Measurements from ENCODE around the gene HNRNPA0.

The HNRNPA0 gene

DNA sequence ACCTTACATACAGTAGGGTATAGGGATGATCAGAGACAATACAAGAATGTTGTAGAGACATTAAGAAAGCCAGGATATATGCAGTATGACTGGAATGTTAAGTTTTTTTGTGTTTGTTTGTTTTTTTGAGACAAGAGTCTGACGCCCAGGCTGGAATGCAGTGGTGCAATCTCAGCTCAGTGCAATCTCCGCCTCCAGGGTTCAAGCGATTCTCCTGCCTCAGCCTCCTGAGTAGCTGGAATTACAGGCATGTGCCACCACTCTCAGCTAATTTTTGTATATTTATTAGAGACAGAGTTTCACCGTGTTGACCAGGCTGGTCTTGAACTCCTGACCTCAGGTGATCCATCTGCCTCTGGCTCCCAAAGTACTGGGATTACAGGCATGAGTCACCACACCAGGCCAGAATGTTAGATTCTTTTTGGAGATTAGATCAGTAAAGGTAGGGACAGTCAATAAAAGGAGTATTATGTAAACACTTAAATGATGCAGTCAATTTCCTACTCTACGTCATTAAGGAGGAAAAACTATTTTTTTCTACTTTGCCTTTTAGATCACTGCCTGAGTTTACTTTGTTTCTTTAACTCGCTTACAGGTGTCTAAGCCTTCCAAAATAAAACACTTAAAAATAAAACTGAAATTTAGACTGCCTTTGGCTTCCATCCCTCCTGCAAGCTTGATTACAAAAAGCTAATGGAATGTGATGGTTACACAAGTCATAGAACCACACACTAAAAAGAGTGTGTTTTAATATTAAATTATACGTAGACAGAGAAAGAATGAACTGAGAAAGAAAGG lies 6.8 kb upstream of the HNRNPA0 start:
- TF ChIP-seq, protein P1, sequence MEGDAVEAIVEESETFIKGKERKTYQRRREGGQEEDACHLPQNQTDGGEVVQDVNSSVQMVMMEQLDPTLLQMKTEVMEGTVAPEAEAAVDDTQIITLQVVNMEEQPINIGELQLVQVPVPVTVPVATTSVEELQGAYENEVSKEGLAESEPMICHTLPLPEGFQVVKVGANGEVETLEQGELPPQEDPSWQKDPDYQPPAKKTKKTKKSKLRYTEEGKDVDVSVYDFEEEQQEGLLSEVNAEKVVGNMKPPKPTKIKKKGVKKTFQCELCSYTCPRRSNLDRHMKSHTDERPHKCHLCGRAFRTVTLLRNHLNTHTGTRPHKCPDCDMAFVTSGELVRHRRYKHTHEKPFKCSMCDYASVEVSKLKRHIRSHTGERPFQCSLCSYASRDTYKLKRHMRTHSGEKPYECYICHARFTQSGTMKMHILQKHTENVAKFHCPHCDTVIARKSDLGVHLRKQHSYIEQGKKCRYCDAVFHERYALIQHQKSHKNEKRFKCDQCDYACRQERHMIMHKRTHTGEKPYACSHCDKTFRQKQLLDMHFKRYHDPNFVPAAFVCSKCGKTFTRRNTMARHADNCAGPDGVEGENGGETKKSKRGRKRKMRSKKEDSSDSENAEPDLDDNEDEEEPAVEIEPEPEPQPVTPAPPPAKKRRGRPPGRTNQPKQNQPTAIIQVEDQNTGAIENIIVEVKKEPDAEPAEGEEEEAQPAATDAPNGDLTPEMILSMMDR (IDR thresholded peaks at IDR 0.05; ENCODE audit: low read length, missing control alignments): no peak
- no peak for DNase-seq (ENCODE audit: low read depth)
- no peak overlapping the region for H3K4me3 ChIP-seq (replicated peaks; ENCODE audit: low read depth, low read length)

DNA sequence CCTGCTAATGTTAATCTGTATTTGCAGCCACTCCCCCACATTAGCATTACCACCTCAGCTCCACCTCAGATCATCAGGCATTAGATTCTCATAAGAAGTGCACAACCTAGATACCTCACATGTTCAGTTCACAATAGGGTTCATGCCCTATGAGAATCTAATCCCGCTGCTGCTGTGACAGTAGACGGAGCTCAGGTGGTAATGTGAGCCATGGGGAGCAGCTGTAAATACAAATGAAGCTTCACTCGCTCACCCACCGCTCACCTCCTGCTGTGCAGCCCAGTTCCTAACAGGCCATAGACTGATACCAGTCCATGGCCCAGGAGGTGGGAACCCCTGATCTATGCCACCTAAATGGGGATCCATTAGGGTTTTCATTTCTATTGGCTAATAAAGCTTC lies 6.1 kb upstream of the HNRNPA0 start:
- TF ChIP-seq, protein P1 (IDR thresholded peaks at IDR 0.05; ENCODE audit: low read length, missing control alignments): no peak
- DNase-seq (ENCODE audit: low read depth): no peak
- no peak overlapping the region for H3K4me3 ChIP-seq (replicated peaks; ENCODE audit: low read depth, low read length)

GRCh38 chr5:137758715-137759306 lies 4.6 kb upstream of the HNRNPA0 start:
- H3K4me3 ChIP-seq (replicated peaks; ENCODE audit: low read depth, low read length): no peak overlapping the region
- TF ChIP-seq, protein P1 (IDR thresholded peaks at IDR 0.05; ENCODE audit: low read length, missing control alignments): no peak
- DNase-seq (ENCODE audit: low read depth): peak; percentile 30

DNA sequence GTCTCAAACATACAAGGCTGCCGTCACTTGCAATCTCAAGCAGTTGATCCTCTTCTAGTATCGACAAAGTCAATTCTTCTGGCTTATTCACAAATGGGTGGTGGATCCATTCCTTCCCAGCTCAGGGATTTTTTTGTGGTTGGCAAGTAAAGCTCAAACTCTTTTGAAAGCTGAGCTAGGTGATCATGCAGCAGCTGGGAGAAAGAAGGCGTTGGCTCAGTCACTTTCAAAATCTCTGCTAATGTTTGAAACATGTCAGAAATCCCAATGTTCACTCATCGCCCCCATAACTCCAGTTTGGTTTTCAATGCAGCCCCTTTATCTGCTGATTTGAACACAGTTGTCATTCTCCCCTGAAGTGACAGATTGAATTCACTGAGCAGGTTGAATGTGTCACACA lies 4.0 kb upstream of the HNRNPA0 start:
- no peak overlapping the region for H3K4me3 ChIP-seq (replicated peaks; ENCODE audit: low read depth, low read length)
- TF ChIP-seq, protein P1 (IDR thresholded peaks at IDR 0.05; ENCODE audit: low read length, missing control alignments): no peak
- no peak for DNase-seq (ENCODE audit: low read depth)

GRCh38 chr5:137757634-137758033 lies 3.5 kb upstream of the HNRNPA0 start:
- no peak for DNase-seq (ENCODE audit: low read depth)
- TF ChIP-seq, protein P1 (IDR thresholded peaks at IDR 0.05; ENCODE audit: low read length, missing control alignments): no peak
- H3K4me3 ChIP-seq (replicated peaks; ENCODE audit: low read depth, low read length): no peak overlapping the region

DNA sequence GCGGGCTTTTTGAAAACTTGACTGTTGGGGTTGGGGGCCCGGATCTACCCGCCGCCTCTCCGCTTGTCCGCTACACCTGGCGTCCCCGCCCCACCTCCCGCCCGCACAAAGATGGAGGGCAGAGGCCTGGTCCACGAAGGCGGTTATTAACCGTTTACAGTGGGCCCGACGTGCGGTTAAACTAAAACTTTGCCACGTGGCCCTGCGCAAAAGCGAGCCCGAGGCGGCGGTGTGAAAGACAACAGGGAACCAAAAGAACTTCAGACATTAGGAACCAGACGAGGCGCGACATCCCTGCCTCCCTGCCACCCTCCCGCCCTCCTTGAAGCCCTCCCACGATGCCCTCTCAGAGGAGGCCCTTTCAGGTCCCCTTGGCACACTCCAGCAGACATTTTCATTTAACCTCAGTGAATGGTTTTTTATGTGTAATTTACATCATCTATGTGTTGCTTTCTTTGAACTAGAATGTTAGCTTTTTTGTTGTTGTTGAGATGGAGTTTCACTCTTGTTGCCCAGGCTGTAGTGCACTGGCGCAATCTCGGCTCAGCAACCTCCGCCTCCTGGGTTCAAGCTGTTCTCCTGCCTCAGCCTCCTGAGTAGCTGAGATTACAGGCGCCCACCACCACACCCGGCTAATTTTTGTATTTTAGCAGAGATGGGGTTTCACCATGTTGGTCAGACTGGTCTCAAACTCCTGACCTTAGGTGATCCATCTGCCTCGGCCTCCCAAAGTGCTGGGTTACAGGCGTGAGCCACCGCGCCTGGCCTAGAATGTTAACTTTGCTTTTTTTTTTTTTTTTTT lies 999 bp upstream of the HNRNPA0 start:
- peak overlapping the region; percentile 94 for H3K4me3 ChIP-seq (replicated peaks; ENCODE audit: low read depth, low read length)
- no peak for DNase-seq (ENCODE audit: low read depth)
- TF ChIP-seq, protein P1 (IDR thresholded peaks at IDR 0.05; ENCODE audit: low read length, missing control alignments): no peak

All from fibroblast of pulmonary artery (primary cell).